NCI-H526 treated with DMSO at 0.1 percent for 48 hours (cell line): ENCODE results near the gene HDAC4.

Source experiments
- DNase-seq: peaks from one replicate; lab custom pipeline; 2025; lab: John Stamatoyannopoulos, UW

The HDAC4 gene

DNA sequence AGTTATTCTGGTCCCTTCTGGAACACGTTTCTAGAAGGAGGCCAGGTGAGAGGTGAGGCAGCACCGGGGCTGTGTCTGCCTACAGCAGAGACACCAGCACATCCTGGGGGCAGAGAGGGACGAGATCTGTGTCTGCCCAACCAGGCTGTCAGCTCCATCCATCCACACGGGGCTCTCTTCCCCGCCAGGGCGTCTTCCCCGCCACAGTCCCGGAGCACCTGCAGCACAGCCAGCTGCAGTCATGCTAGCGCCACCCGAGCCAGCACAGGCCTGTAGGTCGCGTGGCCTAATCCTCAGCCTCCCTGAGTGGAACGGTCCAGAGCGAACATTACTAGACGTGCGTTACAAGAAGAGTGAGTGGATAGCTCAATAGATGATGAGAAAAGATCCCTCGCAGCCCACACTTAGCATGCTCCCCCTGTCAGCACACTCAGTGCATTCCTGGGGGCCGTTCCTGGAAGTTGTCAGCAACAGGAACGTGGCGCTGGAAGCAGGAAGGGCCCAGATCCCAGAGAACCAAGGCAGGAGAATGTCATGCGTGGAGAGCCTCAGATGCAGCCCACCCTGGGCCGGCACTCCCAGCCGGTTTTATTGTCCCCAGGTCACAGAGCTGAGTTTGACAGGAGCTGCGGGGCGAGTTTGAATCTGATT, 374.0 kb downstream of the HDAC4 start:
- DNase-seq: no peak

GRCh38 chr2:239025951-239026461, 374.8 kb downstream of the HDAC4 start:
- no peak for DNase-seq

DNA sequence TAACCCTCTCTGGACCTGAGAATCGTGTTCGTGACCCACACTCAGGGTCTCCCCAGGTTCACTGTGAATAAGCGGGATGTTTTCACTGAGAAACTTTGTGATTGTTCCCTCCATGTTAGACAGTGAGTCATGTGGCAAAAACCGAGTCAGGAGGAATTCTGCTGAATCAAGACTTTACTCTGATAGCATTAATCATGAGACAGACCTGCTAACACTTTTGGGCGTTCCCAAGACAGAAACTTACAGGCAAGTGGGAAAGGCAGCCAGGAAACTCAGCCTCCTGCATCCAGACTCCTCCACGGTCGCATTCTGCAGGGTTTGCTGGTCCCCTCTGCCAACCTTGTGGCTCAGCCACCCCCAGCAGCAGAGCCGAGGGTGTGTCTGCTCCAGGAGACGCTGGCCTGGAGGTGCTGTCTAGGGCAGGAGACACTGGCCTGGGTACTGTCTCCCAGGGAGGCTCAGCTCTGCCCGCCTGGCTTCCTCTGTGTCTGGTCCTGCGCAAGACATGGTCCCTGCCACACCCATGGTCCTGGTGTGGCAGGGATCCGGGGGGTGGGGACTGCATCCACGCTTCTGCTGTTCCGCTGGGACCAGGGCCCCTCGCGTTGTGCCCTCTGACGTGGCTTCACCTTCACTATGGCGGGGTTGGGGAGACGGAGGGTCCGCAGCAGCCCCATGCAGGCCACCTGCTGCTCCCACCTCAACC, 375.6 kb downstream of the HDAC4 start:
- no peak for DNase-seq

DNA sequence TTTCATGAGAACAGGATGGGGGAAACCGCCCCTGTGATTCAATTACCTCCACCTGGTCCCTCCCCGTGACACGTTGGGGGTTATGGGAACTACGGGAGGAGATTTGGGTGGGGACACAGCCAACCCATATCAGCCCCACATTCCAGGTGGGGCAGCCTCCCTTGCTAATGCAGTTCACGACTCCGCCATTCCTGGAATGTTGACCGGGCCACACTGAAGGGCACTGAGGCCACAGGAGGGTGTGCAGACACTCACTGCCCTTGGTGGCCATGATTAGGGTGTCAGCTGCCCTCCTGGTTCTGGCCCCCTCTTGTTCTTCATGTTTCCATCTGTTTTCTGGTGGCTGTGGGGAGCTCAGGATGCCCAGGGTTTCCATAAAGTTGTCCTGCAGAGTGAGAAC, 376.6 kb downstream of the HDAC4 start:
- DNase-seq: no peak

DNA sequence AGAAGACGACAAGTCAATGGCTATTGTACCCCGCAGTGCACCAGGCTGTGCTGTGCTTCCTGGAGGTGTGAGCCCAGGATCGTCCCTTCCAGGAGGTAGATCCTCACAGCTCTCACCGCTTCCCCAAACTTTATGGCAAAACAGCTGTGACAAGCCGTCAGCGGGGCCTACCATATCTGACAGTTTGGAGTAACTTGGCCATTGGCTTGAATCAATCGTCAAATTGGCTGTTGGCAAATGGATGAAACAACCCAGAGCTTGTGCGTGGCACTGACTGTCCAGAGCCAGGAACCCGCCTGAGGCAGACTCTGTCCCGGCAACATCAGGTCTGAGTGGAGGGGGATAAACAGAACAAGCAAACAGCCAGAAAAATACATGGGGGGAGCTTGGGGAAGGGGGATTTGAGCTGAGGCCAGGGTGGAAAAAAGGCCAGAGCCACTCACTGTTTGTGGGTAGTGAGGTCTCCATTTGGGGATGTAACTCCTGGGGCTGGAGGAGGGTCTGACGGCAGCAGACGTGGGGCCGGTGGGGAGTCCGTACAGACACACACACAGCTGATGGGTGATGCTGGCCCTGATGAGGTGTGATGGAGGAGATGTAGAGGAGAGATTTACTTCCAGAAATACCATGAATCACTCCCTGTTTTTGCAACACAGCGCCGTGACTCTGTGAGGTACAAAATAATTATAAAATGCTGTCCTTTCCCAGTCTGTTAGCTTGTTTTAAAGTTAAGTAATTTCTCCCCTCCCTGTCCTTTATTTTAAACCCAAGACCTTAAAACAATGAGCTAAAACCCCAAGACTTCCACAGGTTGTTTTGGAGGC, 378.2 kb downstream of the HDAC4 start:
- no peak for DNase-seq

DNA sequence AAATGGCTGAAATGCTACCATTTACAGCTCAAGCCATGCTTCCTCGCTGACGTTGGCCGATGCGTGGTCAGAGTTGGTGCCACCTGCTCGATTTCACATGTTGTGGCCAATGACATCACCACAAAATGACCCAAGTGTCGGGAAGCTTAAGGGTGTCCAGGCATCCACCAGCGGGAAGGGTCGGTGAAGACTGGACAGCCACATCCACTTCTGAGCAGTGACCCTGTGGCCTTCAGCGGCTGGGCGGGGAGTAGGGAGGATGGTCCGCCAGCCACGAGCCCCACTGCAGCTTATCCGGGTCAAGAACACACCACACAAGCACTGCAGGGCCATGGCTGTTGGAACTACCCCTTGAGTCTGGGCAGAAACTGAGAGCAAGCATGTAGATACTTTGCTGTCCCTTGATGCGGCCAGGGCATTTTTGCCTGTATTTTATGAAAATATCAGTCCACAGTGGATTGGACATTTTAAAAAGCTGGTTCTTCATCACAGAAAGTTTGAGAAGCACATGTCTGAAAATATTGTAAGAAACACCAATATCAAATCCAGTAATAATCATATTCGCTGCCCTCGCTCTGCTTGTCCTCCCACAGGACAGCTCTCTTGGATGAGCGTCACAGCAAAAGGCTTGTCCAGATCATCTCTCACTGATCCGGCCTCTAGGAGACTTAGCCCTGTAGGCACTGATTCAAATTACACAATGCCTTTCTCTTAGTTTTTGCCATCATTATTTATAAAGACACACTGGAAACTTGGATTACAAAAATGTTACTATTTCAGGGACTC, 379.0 kb downstream of the HDAC4 start:
- no peak for DNase-seq

DNA sequence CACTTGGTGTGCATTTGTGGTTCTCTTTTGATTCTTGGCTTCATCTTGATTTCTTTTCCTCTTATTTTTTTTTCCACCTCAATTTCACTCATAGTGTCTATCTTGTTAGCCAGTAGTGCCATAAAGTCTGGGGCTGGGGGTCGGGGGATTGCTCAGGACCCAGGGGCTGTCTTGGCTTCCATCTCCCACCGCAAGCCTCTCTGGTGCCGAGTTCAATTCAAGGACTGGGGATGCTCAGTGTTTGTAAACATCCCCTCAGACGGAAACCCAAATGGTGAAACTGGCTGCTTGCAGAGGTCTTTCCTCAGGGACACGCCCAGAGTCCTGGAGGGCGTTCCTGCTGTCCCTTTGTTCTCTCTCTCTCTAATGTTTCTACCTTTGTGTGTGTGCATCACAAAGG, 379.6 kb downstream of the HDAC4 start:
- no peak for DNase-seq

DNA sequence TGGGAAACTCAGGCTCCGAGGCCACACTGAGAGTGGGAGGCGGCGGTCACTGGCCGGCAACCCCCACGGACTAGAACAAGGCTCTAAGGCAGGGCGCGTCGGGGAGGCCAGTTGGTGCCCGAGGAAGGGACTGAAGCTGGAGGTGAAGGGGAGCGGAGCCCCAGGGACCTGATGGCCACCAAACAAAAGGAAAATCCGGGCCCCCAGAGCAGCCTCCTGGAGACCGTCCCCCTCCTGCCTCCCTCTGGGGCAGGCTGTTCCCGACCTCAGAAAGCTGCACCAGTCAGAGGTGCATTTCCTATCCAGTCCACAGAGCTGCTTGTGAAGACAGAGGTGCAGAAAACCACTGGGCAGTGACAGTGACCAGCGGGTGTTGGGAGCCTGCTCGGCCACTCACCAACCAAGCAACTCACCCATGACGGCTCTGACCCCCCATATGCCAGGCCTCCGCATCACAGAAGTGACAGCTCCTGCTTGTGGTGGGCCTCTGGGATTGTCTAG, 380.2 kb downstream of the HDAC4 start:
- DNase-seq: no peak

- DNase-seq: no peak
Observed at GRCh38 chr2:239019183-239019581, 381.6 kb downstream of the HDAC4 start.

GRCh38 chr2:239018271-239019182, 382.3 kb downstream of the HDAC4 start:
- no peak for DNase-seq

- no peak for DNase-seq
Observed at GRCh38 chr2:239017491-239018098, 383.2 kb downstream of the HDAC4 start.

DNA sequence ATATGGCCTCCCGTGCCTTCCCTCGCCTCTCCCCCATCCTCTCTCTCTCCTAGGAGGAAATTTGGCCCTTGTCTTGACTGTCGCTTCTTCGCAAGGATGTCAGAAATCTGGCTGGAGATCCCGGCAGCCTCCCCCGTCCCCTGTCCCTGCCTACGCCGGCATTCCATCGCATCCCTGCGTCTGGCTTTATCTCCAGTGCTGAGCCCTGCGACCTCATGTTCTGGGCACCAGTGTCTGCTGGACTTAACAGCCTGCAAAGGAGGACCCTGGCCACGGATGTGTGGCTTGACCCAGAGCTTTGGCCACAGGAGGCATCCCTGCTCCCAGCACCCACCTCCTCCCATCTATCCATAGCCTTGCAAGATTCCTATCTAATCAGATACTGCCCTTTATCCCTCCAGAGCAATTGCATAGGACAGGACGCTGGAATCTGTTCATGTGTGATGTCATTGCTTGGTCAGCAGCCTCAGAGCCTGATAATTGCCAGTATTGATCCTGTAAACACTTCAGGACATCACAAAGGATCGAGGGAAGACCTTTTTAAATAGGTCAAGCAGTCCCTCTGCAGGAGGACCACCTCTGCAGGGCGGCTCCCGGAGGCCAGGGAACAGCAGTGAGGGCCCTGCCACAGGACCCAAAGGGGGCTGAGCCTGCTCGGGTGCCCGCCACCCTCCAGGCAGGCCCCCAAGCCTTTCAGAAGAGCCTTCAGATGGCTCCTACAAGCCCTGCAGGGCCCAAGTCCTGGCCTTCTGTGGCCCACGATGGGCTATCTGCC, 384.7 kb downstream of the HDAC4 start:
- no peak for DNase-seq

DNA sequence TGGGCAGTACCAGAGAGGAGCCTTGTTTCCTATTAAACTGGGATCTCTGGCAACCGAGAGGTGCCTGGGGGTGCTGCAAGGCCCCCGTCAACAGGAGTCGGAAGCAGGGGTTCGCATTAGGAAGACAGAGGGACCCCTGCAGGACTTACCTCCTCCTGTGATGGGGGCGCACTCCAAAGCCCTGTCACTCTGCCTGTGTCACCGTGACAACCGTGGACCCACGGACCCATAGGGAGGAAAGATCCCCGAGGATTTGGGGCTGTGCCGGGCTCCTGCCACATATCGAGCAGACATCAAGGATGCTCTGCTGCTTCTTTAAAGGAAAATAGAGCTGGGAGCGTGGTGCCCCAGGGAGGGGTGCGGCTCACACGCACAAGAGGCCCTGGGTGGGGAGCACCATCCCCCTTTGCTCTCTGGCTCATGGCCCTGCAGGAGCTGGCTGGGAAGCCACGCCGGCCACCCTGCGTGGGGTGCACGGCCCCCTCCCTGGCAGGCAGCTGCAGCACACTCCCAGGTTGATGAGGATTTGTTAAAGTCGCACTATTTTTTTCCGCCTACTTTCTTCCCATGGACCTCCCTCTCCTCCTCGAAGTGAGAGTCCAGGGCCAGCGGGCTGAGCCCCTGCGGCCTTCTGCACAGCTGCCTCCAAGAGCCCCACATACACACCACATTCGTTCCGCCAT, 385.5 kb downstream of the HDAC4 start:
- no peak for DNase-seq

GRCh38 chr2:239014458-239015217, 386.2 kb downstream of the HDAC4 start:
- no peak for DNase-seq

- no peak for DNase-seq
Observed at GRCh38 chr2:239013678-239013976, 387.2 kb downstream of the HDAC4 start.

DNA sequence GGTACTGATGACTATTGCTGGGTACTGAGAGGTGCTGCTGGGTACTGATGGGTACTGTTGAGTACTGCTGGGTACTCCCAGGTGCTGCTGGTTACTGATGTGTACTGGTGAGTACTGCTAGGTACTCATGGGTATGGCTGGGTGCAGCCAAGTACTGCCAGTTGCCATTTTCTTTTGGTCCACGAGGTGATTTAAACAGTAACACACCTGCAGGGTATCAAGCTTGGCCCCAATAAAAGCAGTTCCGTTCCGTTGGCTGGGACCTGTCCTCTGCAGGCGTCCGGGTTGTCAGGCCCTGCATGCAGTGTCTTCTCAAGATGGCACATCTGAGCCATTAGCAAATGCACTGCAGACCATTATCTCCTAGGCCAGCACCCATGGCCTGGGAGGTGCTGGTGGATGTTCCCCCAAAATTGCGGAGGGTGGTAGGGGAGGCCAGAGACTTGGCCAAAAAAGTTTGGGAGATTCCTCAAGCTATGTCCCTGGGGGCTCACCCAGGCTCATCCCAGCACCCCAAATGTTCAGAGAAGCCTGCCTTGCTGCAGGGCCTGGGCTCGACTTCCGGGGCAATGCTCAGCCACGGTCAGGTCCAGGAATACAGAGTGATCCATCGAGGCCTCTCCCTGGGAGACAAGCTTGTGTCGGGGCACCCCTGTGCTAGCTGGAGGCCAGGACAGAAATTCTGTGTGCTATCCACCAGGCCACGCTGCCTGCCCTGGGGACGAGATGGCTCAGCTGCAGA, 387.7 kb downstream of the HDAC4 start:
- no peak for DNase-seq

DNA sequence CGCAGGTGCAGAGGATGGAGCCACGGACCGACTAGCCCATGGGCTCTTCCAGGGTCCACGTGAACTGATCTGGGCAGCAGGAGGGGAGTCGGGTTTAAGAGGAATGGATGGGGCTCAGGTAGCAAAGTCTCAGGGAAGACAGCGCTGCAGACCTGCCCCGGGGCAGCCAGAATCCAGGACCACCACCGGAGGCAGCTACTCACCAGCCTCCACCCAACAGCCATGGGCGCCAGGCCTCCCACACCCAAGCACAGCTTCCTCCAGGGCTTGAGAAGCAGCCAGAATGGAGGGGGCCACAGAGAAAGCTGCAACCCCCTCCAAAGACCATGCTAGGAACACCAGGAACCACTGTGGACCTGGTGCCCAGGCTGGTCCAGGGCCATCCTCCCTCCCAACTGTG, 388.6 kb downstream of the HDAC4 start:
- DNase-seq: no peak

GRCh38 chr2:239009589-239009961, 391.2 kb downstream of the HDAC4 start:
- no peak for DNase-seq
